GM23338 (cell line): Measurements from ENCODE around the gene DPYSL5. TPM values are rescaled to one million over a fixed set of nuclear protein-coding genes. Genes with fewer than 3 reads are reported as not detected.

Experiments used
- ATAC-seq: fragments of 200-7000 bp; cut with Tn5 transposase; 3 replicates; pipeline ENCODE4 v1.9.1; 2020
- DNase-seq: peaks from one replicate; pipeline ENCODE4 v3.0.0-alpha.2; 2015; ENCODE audit warnings: low spot score
- H2AFZ ChIP-seq: fragments of 200-600 bp; sonication (generic); 2 replicates; pipeline ENCODE4 v1.8.0; 2016; ENCODE audit warnings: antibody characterized with exemption, mild to moderate bottlenecking, moderate library complexity
- H3F3A ChIP-seq: fragments of 200-600 bp; sonication (generic); replicated peaks from 2 replicates; pipeline ENCODE4 v1.8.0; 2017; ENCODE audit warnings: antibody characterized with exemption, mixed run types, low read depth
- H3K27ac ChIP-seq: fragments of 200-600 bp; sonication (generic); 2 replicates; pipeline ENCODE4 v1.6.1; 2016; ENCODE audit warnings: low read depth
- H3K27me3 ChIP-seq: fragments of 200-600 bp; sonication (generic); 2 replicates; pipeline ENCODE4 v1.8.0; 2016; ENCODE audit warnings: mild to moderate bottlenecking, mixed run types, moderate library complexity; ENCODE audit not compliant: insufficient read depth
- H3K36me3 ChIP-seq: fragments of 200-600 bp; sonication (generic); 2 replicates; pipeline ENCODE4 v1.8.0; 2016; ENCODE audit warnings: mild to moderate bottlenecking; ENCODE audit not compliant: insufficient read depth
- H3K4me1 ChIP-seq: fragments of 200-600 bp; sonication (generic); 2 replicates; pipeline ENCODE4 v1.8.0; 2016; ENCODE audit warnings: mild to moderate bottlenecking, moderate library complexity; ENCODE audit not compliant: insufficient read depth
- H3K4me2 ChIP-seq: fragments of 200-600 bp; sonication (generic); 2 replicates; pipeline ENCODE4 v1.7.1; 2017; ENCODE audit warnings: mixed run types
- H3K4me3 ChIP-seq: fragments of 200-600 bp; sonication (generic); 2 replicates; pipeline ENCODE4 v1.6.1; 2016; ENCODE audit warnings: mixed run types
- H3K79me2 ChIP-seq: fragments of 200-600 bp; sonication (generic); replicated peaks from 2 replicates; pipeline ENCODE4 v1.8.0; 2017; ENCODE audit warnings: mild to moderate bottlenecking; ENCODE audit not compliant: insufficient read depth
- H3K9me2 ChIP-seq: fragments of 200-600 bp; sonication (generic); 2 replicates; pipeline ENCODE4 v1.8.0; 2017; ENCODE audit not compliant: insufficient read depth
- H4K20me1 ChIP-seq: fragments of 200-600 bp; sonication (generic); replicated peaks from 2 replicates; pipeline ENCODE4 v1.8.0; 2017; ENCODE audit warnings: mild to moderate bottlenecking; ENCODE audit not compliant: insufficient read depth
- H3K27ac Mint-ChIP-seq: 2 replicates; pipeline ENCODE4 v1.8.0; 2020; ENCODE audit warnings: inconsistent platforms, mild to moderate bottlenecking, moderate library complexity, mixed read lengths
- H3K27me3 Mint-ChIP-seq: 3 replicates; pipeline ENCODE4 v1.8.0; 2022; ENCODE audit warnings: low read depth, mild to moderate bottlenecking, moderate library complexity, mixed read lengths, inconsistent platforms; ENCODE audit not compliant: insufficient read depth, poor library complexity
- H3K36me3 Mint-ChIP-seq: 3 replicates; pipeline ENCODE4 v1.8.0; 2021; ENCODE audit warnings: low read depth, mild to moderate bottlenecking, inconsistent platforms, moderate library complexity, mixed read lengths
- H3K4me1 Mint-ChIP-seq: 3 replicates; pipeline ENCODE4 v1.8.0; 2020; ENCODE audit warnings: mild to moderate bottlenecking, inconsistent platforms, mixed read lengths
- H3K4me3 Mint-ChIP-seq: 3 replicates; pipeline ENCODE4 v1.8.0; 2021; ENCODE audit warnings: moderate library complexity, mild to moderate bottlenecking, inconsistent platforms, mixed read lengths
- H3K9me3 Mint-ChIP-seq: 3 replicates; pipeline ENCODE4 v1.8.0; 2020; ENCODE audit warnings: moderate library complexity, mild to moderate bottlenecking, inconsistent platforms, mixed read lengths
- CREB1 ChIP-seq: fragments of 250-450 bp; sonication (Bioruptor Pico); IDR thresholded peaks from 2 replicates; pipeline ENCODE4 v1.5.0; 2020; ENCODE audit warnings: low read depth, mild to moderate bottlenecking, moderate library complexity
- EZH2 ChIP-seq: fragments of 200-600 bp; sonication (generic); IDR thresholded peaks from one replicate; pipeline ENCODE4 v1.8.0; 2017; ENCODE audit warnings: antibody characterized with exemption, mild to moderate bottlenecking, low read depth; ENCODE audit not compliant: unreplicated experiment
- EZH2phosphoT487 ChIP-seq: fragments of 200-600 bp; sonication (generic); IDR thresholded peaks from one replicate; pipeline ENCODE4 v1.8.1; 2018; ENCODE audit warnings: antibody characterized with exemption; ENCODE audit not compliant: unreplicated experiment
- JUNB ChIP-seq: IDR thresholded peaks from one replicate; pipeline ENCODE4 v1.6.1; 2016; ENCODE audit warnings: antibody characterized with exemption; ENCODE audit not compliant: unreplicated experiment
- NANOG ChIP-seq: IDR thresholded peaks from 2 replicates; pipeline ENCODE4 v1.6.1; 2016; ENCODE audit warnings: antibody characterized with exemption, borderline replicate concordance
- STAT1 ChIP-seq: IDR thresholded peaks from one replicate; pipeline ENCODE4 v1.6.1; 2016; ENCODE audit warnings: antibody characterized with exemption; ENCODE audit not compliant: unreplicated experiment
- ZNF114 ChIP-seq: fragments of 250-450 bp; sonication (Bioruptor Pico); IDR thresholded peaks from 2 replicates; pipeline ENCODE4 v1.5.0; 2020; ENCODE audit warnings: mild to moderate bottlenecking, moderate library complexity
- ZNF331 ChIP-seq: fragments of 250-450 bp; sonication (Bioruptor Pico); IDR thresholded peaks from 2 replicates; pipeline ENCODE4 v1.5.0; 2020; ENCODE audit warnings: low read depth, mild to moderate bottlenecking, moderate library complexity
- polyA plus RNA-seq: library from polyadenylated mRNA; unstranded; fragments of >200 nt; fragmentation: Nextera tagmentation; extraction: Ambion mirVana; gene quantifications from 2 replicates; pipeline ENCODE4 v1.2.1, GENCODE V29; 2016
- total RNA-seq: library from RNA; depleted of rRNA; stranded (reverse); fragments of >200 nt; shearing (Covaris generic); gene quantifications from 2 replicates; pipeline ENCODE4 v1.2.3, GENCODE V29; 2014
- TF ChIP-seq, protein P1 (sequence below): IDR thresholded peaks from one replicate; pipeline ENCODE4 v1.6.1; 2018; ENCODE audit warnings: antibody characterized with exemption; ENCODE audit not compliant: unreplicated experiment
- TF ChIP-seq, protein P2 (sequence below): IDR thresholded peaks from 2 replicates; pipeline ENCODE4 v1.6.1; 2016; ENCODE audit warnings: antibody characterized with exemption
- TF ChIP-seq, protein P3 (sequence below): fragments of 250-450 bp; sonication (Bioruptor Pico); IDR thresholded peaks from 2 replicates; pipeline ENCODE4 v1.5.0; 2020; ENCODE audit warnings: mild to moderate bottlenecking, moderate library complexity
- TF ChIP-seq, protein P4 (sequence below), 2 experiments: fragments of 200-600 bp in 1 of 2; sonication (generic) in 1 of 2; conservative IDR thresholded peaks; 2 replicates each; pipeline versions ENCODE4 v1.5.1 to v1.6.1; 2016 to 2017; ENCODE audit warnings: antibody characterized with exemption in 2 of 2, low read depth in 2 of 2, mild to moderate bottlenecking in 2 of 2, moderate library complexity in 1 of 2

The DPYSL5 gene
- total and polyA plus RNA-seq, 2 experiments from 2014 or later = 3.1 to 8.1 TPM

DNA sequence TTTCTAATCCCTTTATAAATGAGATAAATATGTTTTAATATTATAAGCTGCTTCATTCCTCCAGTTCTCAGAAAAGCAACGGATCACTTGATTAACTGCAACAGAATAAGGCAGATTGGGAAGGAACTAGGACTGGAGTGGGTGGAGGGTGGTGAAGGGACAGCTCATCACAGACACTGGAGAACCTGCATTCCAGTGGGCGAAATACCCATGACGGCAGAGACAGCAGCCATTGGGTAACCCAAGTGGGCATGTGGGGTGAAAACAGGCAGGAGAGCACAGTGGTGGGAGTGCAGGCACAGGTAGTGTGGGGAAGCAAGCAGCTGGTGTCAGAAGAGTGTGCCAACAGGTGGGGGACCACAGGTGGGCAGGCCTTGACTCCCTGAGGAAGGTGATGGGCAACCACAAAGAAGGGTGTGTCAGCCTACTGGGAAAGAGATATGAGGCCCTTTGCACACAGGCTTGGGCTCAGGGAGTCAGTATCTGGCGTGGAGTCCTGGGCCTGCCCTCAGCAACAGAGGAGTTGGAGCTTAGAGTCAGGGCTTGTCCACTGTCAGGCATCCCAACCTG lies 27.2 kb downstream of the DPYSL5 start:
- DNase-seq (no peak), ATAC-seq (no peak)
- no peak overlapping the region for H3K4me2 ChIP-seq
- no peaks in the 10 kb centered on the region for H3K79me2 ChIP-seq
- no peak overlapping the region for H3K27ac Mint-ChIP-seq
- peaks cover 41% of the 10 kb centered on the region for H3K27me3 ChIP-seq
- H3K4me1 Mint-ChIP-seq = no peaks in the 10 kb centered on the region
- no peaks in the 10 kb centered on the region for H3F3A ChIP-seq
- H3K4me3 Mint-ChIP-seq = no peak overlapping the region
- H3K27ac ChIP-seq = no peak overlapping the region
- no peaks in the 10 kb centered on the region for H3K36me3 Mint-ChIP-seq
- no peaks in the 10 kb centered on the region; the same call in 2 of the 3 replicates for H3K9me3 Mint-ChIP-seq
- H3K27me3 Mint-ChIP-seq = peaks cover 8% of the 10 kb centered on the region
- H2AFZ ChIP-seq = no peak overlapping the region
- no peak overlapping the region for H3K4me3 ChIP-seq
- H3K36me3 ChIP-seq = no peaks in the 10 kb centered on the region
- no peaks in the 10 kb centered on the region for H3K9me2 ChIP-seq
- no peaks in the 10 kb centered on the region for H3K4me1 ChIP-seq
- peaks cover 7% of the 10 kb centered on the region for H4K20me1 ChIP-seq
- TF ChIP-seq, protein P1, sequence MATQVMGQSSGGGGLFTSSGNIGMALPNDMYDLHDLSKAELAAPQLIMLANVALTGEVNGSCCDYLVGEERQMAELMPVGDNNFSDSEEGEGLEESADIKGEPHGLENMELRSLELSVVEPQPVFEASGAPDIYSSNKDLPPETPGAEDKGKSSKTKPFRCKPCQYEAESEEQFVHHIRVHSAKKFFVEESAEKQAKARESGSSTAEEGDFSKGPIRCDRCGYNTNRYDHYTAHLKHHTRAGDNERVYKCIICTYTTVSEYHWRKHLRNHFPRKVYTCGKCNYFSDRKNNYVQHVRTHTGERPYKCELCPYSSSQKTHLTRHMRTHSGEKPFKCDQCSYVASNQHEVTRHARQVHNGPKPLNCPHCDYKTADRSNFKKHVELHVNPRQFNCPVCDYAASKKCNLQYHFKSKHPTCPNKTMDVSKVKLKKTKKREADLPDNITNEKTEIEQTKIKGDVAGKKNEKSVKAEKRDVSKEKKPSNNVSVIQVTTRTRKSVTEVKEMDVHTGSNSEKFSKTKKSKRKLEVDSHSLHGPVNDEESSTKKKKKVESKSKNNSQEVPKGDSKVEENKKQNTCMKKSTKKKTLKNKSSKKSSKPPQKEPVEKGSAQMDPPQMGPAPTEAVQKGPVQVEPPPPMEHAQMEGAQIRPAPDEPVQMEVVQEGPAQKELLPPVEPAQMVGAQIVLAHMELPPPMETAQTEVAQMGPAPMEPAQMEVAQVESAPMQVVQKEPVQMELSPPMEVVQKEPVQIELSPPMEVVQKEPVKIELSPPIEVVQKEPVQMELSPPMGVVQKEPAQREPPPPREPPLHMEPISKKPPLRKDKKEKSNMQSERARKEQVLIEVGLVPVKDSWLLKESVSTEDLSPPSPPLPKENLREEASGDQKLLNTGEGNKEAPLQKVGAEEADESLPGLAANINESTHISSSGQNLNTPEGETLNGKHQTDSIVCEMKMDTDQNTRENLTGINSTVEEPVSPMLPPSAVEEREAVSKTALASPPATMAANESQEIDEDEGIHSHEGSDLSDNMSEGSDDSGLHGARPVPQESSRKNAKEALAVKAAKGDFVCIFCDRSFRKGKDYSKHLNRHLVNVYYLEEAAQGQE = no peak
- TF ChIP-seq JUNB (no peak), CREB1 (CRISPR knock-in tag) (no peak), EZH2 (no peak), NANOG (no peak), ZNF331 (CRISPR knock-in tag) (no peak), EZH2phosphoT487 (no peak), STAT1 (no peak), ZNF114 (CRISPR knock-in tag) (no peak)
- TF ChIP-seq, protein P2, sequence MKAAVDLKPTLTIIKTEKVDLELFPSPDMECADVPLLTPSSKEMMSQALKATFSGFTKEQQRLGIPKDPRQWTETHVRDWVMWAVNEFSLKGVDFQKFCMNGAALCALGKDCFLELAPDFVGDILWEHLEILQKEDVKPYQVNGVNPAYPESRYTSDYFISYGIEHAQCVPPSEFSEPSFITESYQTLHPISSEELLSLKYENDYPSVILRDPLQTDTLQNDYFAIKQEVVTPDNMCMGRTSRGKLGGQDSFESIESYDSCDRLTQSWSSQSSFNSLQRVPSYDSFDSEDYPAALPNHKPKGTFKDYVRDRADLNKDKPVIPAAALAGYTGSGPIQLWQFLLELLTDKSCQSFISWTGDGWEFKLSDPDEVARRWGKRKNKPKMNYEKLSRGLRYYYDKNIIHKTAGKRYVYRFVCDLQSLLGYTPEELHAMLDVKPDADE = no peak
- TF ChIP-seq, protein P3, sequence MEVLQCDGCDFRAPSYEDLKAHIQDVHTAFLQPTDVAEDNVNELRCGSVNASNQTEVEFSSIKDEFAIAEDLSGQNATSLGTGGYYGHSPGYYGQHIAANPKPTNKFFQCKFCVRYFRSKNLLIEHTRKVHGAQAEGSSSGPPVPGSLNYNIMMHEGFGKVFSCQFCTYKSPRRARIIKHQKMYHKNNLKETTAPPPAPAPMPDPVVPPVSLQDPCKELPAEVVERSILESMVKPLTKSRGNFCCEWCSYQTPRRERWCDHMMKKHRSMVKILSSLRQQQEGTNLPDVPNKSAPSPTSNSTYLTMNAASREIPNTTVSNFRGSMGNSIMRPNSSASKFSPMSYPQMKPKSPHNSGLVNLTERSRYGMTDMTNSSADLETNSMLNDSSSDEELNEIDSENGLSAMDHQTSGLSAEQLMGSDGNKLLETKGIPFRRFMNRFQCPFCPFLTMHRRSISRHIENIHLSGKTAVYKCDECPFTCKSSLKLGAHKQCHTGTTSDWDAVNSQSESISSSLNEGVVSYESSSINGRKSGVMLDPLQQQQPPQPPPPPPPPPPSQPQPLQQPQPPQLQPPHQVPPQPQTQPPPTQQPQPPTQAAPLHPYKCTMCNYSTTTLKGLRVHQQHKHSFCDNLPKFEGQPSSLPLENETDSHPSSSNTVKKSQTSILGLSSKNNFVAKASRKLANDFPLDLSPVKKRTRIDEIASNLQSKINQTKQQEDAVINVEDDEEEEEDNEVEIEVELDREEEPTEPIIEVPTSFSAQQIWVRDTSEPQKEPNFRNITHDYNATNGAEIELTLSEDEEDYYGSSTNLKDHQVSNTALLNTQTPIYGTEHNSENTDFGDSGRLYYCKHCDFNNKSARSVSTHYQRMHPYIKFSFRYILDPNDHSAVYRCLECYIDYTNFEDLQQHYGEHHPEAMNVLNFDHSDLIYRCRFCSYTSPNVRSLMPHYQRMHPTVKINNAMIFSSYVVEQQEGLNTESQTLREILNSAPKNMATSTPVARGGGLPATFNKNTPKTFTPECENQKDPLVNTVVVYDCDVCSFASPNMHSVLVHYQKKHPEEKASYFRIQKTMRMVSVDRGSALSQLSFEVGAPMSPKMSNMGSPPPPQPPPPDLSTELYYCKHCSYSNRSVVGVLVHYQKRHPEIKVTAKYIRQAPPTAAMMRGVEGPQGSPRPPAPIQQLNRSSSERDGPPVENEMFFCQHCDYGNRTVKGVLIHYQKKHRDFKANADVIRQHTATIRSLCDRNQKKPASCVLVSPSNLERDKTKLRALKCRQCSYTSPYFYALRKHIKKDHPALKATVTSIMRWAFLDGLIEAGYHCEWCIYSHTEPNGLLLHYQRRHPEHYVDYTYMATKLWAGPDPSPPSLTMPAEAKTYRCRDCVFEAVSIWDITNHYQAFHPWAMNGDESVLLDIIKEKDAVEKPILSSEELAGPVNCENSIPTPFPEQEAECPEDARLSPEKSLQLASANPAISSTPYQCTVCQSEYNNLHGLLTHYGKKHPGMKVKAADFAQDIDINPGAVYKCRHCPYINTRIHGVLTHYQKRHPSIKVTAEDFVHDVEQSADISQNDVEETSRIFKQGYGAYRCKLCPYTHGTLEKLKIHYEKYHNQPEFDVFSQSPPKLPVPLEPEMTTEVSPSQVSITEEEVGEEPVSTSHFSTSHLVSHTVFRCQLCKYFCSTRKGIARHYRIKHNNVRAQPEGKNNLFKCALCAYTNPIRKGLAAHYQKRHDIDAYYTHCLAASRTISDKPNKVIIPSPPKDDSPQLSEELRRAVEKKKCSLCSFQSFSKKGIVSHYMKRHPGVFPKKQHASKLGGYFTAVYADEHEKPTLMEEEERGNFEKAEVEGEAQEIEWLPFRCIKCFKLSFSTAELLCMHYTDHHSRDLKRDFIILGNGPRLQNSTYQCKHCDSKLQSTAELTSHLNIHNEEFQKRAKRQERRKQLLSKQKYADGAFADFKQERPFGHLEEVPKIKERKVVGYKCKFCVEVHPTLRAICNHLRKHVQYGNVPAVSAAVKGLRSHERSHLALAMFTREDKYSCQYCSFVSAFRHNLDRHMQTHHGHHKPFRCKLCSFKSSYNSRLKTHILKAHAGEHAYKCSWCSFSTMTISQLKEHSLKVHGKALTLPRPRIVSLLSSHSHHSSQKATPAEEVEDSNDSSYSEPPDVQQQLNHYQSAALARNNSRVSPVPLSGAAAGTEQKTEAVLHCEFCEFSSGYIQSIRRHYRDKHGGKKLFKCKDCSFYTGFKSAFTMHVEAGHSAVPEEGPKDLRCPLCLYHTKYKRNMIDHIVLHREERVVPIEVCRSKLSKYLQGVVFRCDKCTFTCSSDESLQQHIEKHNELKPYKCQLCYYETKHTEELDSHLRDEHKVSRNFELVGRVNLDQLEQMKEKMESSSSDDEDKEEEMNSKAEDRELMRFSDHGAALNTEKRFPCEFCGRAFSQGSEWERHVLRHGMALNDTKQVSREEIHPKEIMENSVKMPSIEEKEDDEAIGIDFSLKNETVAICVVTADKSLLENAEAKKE = no peak
- TF ChIP-seq, protein P4, sequence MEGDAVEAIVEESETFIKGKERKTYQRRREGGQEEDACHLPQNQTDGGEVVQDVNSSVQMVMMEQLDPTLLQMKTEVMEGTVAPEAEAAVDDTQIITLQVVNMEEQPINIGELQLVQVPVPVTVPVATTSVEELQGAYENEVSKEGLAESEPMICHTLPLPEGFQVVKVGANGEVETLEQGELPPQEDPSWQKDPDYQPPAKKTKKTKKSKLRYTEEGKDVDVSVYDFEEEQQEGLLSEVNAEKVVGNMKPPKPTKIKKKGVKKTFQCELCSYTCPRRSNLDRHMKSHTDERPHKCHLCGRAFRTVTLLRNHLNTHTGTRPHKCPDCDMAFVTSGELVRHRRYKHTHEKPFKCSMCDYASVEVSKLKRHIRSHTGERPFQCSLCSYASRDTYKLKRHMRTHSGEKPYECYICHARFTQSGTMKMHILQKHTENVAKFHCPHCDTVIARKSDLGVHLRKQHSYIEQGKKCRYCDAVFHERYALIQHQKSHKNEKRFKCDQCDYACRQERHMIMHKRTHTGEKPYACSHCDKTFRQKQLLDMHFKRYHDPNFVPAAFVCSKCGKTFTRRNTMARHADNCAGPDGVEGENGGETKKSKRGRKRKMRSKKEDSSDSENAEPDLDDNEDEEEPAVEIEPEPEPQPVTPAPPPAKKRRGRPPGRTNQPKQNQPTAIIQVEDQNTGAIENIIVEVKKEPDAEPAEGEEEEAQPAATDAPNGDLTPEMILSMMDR (conservative IDR thresholded peaks at IDR 0.05; ENCODE audit: low read depth in 2 of 2) = no peak
